HuH-7.5 (cell line): ENCODE results near the gene CT47A7.
"Not testable (repeated sequence)": the region's sequence is repeated elsewhere in the genome, so short reads cannot be mapped to it uniquely, and the experiment has no call there.

Experiments used
- DNase-seq: peaks from one replicate; pipeline ENCODE4 v3.0.0; 2011; ENCODE audit warnings: low spot score

CT47A7 gene

DNA sequence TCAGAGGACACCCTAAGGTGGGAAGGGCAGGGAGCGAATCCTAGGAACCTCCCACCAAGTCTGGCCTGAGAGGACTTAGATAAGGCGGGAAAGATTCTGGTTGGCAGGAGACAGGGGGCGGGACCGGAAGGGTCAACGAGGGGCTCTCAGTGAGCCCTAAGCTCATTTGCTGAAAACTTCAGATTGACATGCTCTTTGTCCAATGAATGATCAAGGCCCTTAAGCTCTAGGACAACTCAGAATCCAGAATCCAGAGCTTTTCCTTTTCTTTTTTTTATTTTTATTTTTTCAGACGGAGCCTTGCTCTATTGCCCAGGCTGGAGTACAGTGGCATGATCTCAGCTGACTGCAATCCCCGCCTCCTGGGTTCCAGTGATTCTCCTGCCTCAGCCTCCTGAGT lies at the start of gene CT47A7:
Gene CT47A7 (minus strand): TSS at position 101 of the 400 bp plus-strand sequence. CDS start 255 bp downstream, outside the sequence.
- not testable (repeated sequence) for DNase-seq

DNA sequence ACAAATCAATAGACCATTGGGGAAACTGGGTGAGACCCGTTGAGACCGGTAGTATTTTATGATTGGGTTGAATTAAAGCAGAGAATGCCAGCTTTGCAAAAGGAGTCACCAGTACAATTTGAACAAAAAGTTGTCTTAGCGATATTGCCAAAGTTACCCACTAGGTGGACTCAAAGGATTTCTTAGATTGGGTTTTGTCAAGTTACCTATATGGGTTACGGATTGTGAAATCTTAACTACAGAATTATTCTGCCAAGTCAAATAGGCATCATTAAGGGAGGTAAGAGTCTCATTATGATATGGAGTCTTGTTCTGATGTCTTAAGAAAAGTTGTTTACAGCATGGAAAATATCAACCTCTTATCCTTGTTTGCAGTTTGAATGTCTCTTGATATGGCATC lies 44.2 kb upstream of the CT47A7 start:
- peak; percentile 20 for DNase-seq

DNA sequence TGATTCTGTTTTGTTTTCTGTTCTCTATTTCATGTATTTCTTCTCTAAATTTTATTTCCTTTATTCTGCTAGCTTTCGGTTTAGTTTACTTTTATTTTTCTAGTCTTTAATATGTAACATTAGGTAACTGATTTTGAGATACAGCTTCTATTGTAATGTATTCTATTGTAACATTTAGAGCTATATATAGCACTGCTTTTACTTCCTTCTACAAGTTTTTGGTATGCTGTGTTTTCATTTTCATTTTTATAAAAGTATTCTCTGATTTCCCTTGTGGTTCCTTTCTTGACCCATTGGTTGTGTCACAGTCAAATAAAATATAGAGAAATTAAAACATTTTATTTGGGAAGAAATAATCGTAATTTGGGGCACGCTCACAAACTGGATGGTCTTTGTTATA lies 43.0 kb upstream of the CT47A7 start:
- no peak for DNase-seq

DNA sequence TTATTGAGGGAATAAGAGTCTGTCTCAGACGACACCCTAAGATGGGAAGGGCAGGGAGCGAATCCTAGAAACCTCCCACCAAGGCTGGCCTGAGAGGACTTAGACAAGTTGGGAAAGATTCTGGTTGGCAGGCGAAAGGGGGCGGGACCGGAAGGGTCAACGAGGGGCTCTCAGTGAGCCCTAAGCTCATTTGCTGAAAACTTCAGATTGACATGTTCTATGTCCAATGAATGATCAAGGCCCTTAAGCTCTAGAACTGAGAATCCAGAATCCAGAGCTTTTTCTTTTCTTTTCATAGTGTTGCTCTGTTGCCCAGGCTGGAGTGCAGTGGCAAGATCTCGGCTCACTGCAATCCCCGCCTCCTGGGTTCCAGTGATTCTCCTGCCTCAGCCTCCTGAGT lies 29.3 kb upstream of the CT47A7 start, which contains the start of gene CT47A1:
Gene CT47A1 (minus strand): TSS at position 101 of the 400 bp plus-strand sequence. CDS start 231 bp downstream, outside the sequence.
- not testable (repeated sequence) for DNase-seq
